MG63 (cell line): Measurements from ENCODE around the gene QRFP. TPM values are rescaled to one million over a fixed set of nuclear protein-coding genes. Genes with fewer than 3 reads are reported as not detected.
"Not testable (repeated sequence)": the region's sequence is repeated elsewhere in the genome, so short reads cannot be mapped to it uniquely, and the experiment has no call there.

Experiments
- DNase-seq: peaks from one replicate; pipeline ENCODE4 v3.0.0-alpha.2; 2020
- H3K27me3 ChIP-seq: fragments of 250-450 bp; sonication (Bioruptor Pico); 2 replicates; pipeline ENCODE4 v1.5.1; 2020; ENCODE audit warnings: mild to moderate bottlenecking, moderate library complexity
- H3K36me3 ChIP-seq: fragments of 250-450 bp; sonication (Bioruptor Pico); 2 replicates; pipeline ENCODE4 v1.5.1; 2020; ENCODE audit warnings: mild to moderate bottlenecking, moderate library complexity
- H3K4me3 ChIP-seq: fragments of 250-450 bp; sonication (Bioruptor Pico); 2 replicates; pipeline ENCODE4 v1.5.1; 2020; ENCODE audit warnings: mild to moderate bottlenecking, moderate library complexity
- H3K9me3 ChIP-seq: fragments of 250-450 bp; sonication (Bioruptor Pico); 2 replicates; pipeline ENCODE4 v1.5.1; 2020; ENCODE audit warnings: mild to moderate bottlenecking, moderate library complexity
- total RNA-seq: library from RNA; depleted of rRNA; stranded (reverse); fragments of >200 nt; shearing (Covaris generic); gene quantifications from 2 replicates; pipeline ENCODE4 v1.2.3, GENCODE V29; 2014; ENCODE audit warnings: low replicate concordance

The QRFP gene
- total RNA-seq, 1 experiment from 2014 or later = not detected

GRCh38 chr9:130912932-130913598, 16.5 kb upstream of the QRFP start:
- H3K4me3 ChIP-seq = no peak overlapping the region
- no peaks in the 10 kb centered on the region for H3K36me3 ChIP-seq
- H3K9me3 ChIP-seq = no peaks in the 10 kb centered on the region
- H3K27me3 ChIP-seq = no peaks in the 10 kb centered on the region
- DNase-seq = peak; percentile 74

GRCh38 chr9:130911254-130912049, 14.8 kb upstream of the QRFP start:
- no peak for DNase-seq
- H3K4me3 ChIP-seq = no peak overlapping the region
- H3K36me3 ChIP-seq = no peaks in the 10 kb centered on the region
- H3K27me3 ChIP-seq = no peaks in the 10 kb centered on the region
- no peaks in the 10 kb centered on the region for H3K9me3 ChIP-seq

DNA sequence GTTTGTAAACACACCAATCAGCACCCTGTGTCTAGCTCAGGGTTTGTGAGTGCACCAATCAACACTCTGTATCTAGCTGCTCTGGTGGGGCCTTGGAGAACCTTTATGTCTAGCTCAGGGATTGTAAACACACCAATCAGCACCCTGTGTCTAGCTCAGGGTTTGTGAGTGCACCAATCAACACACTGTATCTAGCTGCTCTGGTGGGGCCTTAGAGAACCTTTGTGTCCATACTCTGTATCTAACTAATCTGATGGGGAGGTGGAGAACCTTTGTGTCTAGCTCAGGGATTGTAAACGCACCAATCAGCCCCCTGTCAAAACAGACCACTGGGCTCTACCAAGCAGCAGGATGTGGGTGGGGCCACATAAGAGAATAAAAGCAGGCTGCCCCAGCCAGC, 14.1 kb upstream of the QRFP start:
- not testable (repeated sequence) for H3K27me3 ChIP-seq, H3K4me3 ChIP-seq, H3K36me3 ChIP-seq, DNase-seq, H3K9me3 ChIP-seq

DNA sequence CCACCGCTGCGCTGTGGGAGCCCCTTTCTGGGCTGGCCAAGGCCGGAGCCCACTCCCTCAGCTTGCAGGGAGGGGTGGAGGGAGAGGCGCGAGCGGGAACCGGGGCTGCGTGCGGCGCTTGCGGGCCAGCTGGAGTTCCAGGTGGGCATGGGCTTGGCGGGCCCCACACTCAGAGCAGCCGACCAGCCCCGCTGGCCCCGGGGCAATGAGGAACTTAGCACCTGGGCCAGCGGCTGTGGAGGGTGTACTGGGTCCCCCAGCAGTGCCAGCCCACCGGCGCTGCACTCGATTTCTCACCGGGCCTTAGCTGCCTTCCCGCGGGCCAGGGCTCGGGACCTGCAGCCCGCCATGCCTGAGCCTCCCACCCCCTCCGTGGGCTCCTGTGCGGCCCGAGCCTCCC, 13.4 kb upstream of the QRFP start:
- H3K9me3 ChIP-seq, DNase-seq, H3K4me3 ChIP-seq, H3K27me3 ChIP-seq, H3K36me3 ChIP-seq: not testable (repeated sequence)

- H3K4me3 ChIP-seq = no peak overlapping the region
- H3K9me3 ChIP-seq = no peaks in the 10 kb centered on the region
- no peaks in the 10 kb centered on the region for H3K36me3 ChIP-seq
- no peak for DNase-seq
- H3K27me3 ChIP-seq = no peaks in the 10 kb centered on the region
These were observed 12.3 kb upstream of the QRFP start for GRCh38 chr9:130908878-130909355.

GRCh38 chr9:130908146-130908877, 11.7 kb upstream of the QRFP start:
- no peaks in the 10 kb centered on the region for H3K36me3 ChIP-seq
- no peak overlapping the region for H3K4me3 ChIP-seq
- no peaks in the 10 kb centered on the region for H3K9me3 ChIP-seq

DNA sequence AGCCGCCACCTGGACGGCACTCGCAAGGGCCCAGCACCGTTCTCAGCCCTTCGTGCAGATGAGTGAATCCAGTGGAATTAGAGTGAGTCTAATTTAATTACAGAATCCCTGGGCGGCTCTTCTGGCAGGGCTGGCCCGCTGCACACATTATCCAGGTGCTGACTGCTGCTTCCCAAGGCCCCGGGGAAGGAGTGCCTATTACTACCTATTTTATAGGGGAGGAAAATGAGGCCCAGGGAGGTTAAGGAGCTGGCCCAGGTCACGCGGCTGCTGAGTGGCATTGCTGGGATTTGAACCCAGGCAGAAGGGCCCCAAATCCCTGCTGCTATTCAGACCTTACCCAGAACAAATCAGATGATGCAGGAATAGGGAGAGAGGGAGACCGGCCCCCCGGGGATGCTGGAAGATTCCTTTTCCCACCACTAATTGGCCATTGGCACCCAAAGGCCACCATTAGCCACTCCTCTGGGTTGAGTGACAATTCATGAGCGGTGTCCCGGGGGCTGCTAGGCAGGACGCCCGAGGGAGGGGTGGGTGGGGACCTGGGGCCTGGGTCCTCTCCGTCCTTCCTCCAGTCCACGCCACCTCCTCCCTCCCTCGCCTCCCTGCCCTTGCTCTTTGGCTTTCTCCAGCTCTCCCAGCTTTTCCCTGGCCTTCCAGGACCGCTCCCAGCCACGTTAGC, 10.3 kb upstream of the QRFP start:
- H3K36me3 ChIP-seq = no peaks in the 10 kb centered on the region
- no peaks in the 10 kb centered on the region for H3K27me3 ChIP-seq
- H3K9me3 ChIP-seq = no peaks in the 10 kb centered on the region
- H3K4me3 ChIP-seq = no peak overlapping the region
- DNase-seq = no peak

More at GRCh38 chr9:130908146-130908877, 11.7 kb upstream of the QRFP start:
- H3K27me3 ChIP-seq = no peaks in the 10 kb centered on the region
- no peak for DNase-seq

DNA sequence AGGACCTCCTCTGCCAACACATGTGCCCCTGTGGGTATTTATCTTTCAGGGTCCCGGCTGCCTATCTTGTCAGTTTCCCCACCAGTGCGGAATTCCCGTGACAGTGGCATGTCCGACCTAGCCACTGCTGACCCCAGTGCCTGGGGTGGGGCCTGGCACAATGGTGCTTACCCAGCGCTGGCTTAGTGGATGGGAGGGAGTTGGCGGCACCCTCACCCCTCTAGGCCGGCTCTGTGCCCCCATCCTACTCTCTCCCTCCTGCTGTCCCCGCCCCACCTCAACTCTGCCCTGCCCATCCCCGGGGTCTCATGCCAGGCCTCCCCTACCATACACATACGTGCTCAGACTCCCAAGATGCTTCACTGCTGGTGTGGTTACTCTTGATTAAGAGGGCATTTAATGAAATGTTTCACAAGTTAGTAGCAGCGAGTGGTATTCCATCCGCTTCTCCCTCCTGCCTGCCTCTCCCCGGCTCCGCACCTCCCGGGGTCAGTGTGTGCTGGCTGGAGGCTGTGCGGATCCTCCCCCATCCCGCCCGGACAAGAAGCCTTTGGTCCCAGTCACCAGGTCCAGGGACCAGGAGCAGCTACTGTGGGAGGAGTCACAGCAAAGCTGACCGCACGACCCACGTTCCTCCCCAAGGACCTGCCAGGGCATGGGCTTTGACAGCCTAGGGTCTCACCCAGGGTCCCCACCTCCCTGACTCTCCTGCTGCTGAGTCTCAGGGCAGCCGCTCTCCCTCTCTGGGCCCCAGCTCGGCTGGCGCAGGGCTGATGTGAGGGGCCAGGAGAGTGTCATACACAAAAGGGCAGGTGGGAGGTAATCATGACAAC, 9.5 kb upstream of the QRFP start:
- no peak for DNase-seq

GRCh38 chr9:130905125-130905901, 8.7 kb upstream of the QRFP start:
- H3K27me3 ChIP-seq = no peaks in the 10 kb centered on the region
- H3K36me3 ChIP-seq = no peaks in the 10 kb centered on the region
- H3K9me3 ChIP-seq = no peaks in the 10 kb centered on the region
- no peak for DNase-seq
- H3K4me3 ChIP-seq = no peak overlapping the region

More for the DNA sequence above, 9.5 kb upstream of the QRFP start:
- Histone ChIP-seq H3K9me3 (no peaks in the 10 kb centered on the region), H3K4me3 (no peak overlapping the region), H3K36me3 (no peaks in the 10 kb centered on the region), H3K27me3 (no peaks in the 10 kb centered on the region)

- no peak for DNase-seq
- Histone ChIP-seq H3K9me3 (no peaks in the 10 kb centered on the region), H3K4me3 (no peak overlapping the region), H3K36me3 (no peaks in the 10 kb centered on the region), H3K27me3 (no peaks in the 10 kb centered on the region)
These were observed 7.7 kb upstream of the QRFP start for GRCh38 chr9:130904070-130905044.

DNA sequence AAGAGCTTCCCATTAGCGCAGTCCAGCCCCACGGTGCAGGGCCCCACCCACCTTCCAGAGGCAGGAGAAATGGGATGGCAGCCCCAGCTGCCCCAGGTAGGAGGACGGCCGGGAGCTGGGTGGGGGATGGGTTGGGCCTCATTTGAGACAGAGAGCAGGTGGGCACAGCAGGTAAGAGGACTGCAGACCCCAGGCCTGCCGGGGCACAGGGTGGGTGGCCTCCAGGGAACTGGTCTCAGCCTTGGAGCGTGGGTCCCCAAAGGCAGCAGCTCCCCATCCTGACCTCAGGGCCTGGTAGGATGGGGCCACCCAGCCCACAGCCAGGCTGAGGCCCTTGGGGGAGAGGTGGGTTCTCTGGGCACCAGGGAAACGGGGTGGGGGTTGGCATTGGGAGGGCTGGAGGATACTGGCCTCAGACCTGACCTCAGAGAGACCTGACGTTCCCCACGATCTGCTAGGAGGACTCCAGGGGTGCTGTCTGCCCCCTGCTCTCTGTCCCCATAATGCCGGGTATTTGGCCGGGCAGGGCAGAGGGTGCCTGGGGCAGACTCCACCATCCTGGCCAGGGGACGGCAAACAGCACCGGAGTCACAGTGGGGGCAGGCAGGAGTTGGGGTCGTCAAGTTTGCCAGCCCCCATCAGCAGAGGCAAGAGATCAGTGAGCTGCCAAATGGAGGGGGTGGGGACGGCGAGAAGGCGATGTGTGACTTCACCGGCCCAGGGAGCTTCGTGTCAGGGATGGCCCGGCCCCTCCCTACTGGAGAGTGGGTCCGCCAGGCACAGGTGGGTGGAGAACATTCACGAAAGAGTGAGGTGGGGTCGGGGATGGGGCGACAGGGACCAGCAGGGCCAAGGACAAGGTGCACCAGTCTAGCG, 6.8 kb upstream of the QRFP start:
- Histone ChIP-seq H3K9me3 (no peaks in the 10 kb centered on the region), H3K27me3 (no peaks in the 10 kb centered on the region), H3K4me3 (no peak overlapping the region), H3K36me3 (no peaks in the 10 kb centered on the region)
- DNase-seq = no peak

GRCh38 chr9:130902204-130903185, 5.9 kb upstream of the QRFP start:
- H3K9me3 ChIP-seq = no peaks in the 10 kb centered on the region
- no peak for DNase-seq
- H3K4me3 ChIP-seq = no peak overlapping the region
- H3K27me3 ChIP-seq = no peaks in the 10 kb centered on the region
- H3K36me3 ChIP-seq = no peaks in the 10 kb centered on the region
